C4-2B (cell line): ENCODE data around the gene TOMM20.

Source experiments
- CTCF ChIP-seq: fragments of 450-650 bp; conservative IDR thresholded peaks from 2 replicates; pipeline ENCODE4 v1.5.1; 2017; ENCODE audit warnings: mild to moderate bottlenecking
- ZFX ChIP-seq: fragments of 450-650 bp; IDR thresholded peaks from 2 replicates; pipeline ENCODE4 v1.6.1; 2017

- TF ChIP-seq CTCF (no peak), ZFX (no peak)
Measured at GRCh38 chr1:235076504-235077162, 52.0 kb downstream of the TOMM20 start.
